Neural progenitor cell (in vitro differentiated cells): ENCODE measurements around the gene SLC25A42.

Experiments
- CTCF ChIP-seq: fragments of 200-600 bp; sonication (generic); IDR thresholded peaks from 2 replicates; pipeline ENCODE4 v1.5.1; 2017; ENCODE audit warnings: antibody characterized with exemption, mild to moderate bottlenecking
- EZH2 ChIP-seq: fragments of 200-600 bp; sonication (generic); IDR thresholded peaks from 2 replicates; pipeline ENCODE4 v1.6.1; 2017; ENCODE audit warnings: antibody characterized with exemption, mild to moderate bottlenecking, moderate library complexity
- EZH2phosphoT487 ChIP-seq: fragments of 200-600 bp; sonication (generic); IDR thresholded peaks from 2 replicates; pipeline ENCODE4 v1.6.1; 2017; ENCODE audit warnings: antibody characterized with exemption

GRCh38 chr19:19101540-19101939 lies 37.7 kb downstream of the SLC25A42 start:
- no peak for TF ChIP-seq CTCF
- no peak for TF ChIP-seq EZH2
- TF ChIP-seq EZH2phosphoT487: no peak
